Fibroblast of villous mesenchyme (primary cell): ENCODE results near the gene ABHD6. TPM values are rescaled to one million over a fixed set of nuclear protein-coding genes. Genes with fewer than 3 reads are reported as not detected.

Source experiments
- DNase-seq: peaks from one replicate; pipeline ENCODE4 v3.0.0-alpha.2; 2010; ENCODE audit warnings: low read depth
- H3K4me3 ChIP-seq: 2 replicates; pipeline ENCODE4 v1.5.1; 2011; ENCODE audit warnings: low read depth, mild to moderate bottlenecking, low read length
- total RNA-seq: library from RNA; depleted of rRNA; stranded (reverse); fragments of >200 nt; gene quantifications from 2 replicates; pipeline ENCODE4 v1.2.3, GENCODE V29; 2012
- TF ChIP-seq, protein P1 (sequence below): IDR thresholded peaks from 2 replicates; pipeline ENCODE4 v1.5.1; 2012; ENCODE audit warnings: low read depth, mild to moderate bottlenecking, low read length; ENCODE audit not compliant: insufficient read depth

ABHD6 gene
- total RNA-seq, 1 donor: 9.9 TPM

- H3K4me3 ChIP-seq: no peak overlapping the region
- no peak for DNase-seq
- TF ChIP-seq, protein P1, sequence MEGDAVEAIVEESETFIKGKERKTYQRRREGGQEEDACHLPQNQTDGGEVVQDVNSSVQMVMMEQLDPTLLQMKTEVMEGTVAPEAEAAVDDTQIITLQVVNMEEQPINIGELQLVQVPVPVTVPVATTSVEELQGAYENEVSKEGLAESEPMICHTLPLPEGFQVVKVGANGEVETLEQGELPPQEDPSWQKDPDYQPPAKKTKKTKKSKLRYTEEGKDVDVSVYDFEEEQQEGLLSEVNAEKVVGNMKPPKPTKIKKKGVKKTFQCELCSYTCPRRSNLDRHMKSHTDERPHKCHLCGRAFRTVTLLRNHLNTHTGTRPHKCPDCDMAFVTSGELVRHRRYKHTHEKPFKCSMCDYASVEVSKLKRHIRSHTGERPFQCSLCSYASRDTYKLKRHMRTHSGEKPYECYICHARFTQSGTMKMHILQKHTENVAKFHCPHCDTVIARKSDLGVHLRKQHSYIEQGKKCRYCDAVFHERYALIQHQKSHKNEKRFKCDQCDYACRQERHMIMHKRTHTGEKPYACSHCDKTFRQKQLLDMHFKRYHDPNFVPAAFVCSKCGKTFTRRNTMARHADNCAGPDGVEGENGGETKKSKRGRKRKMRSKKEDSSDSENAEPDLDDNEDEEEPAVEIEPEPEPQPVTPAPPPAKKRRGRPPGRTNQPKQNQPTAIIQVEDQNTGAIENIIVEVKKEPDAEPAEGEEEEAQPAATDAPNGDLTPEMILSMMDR: no peak
Observed at GRCh38 chr3:58246148-58247047, 8.8 kb downstream of the ABHD6 start.

DNA sequence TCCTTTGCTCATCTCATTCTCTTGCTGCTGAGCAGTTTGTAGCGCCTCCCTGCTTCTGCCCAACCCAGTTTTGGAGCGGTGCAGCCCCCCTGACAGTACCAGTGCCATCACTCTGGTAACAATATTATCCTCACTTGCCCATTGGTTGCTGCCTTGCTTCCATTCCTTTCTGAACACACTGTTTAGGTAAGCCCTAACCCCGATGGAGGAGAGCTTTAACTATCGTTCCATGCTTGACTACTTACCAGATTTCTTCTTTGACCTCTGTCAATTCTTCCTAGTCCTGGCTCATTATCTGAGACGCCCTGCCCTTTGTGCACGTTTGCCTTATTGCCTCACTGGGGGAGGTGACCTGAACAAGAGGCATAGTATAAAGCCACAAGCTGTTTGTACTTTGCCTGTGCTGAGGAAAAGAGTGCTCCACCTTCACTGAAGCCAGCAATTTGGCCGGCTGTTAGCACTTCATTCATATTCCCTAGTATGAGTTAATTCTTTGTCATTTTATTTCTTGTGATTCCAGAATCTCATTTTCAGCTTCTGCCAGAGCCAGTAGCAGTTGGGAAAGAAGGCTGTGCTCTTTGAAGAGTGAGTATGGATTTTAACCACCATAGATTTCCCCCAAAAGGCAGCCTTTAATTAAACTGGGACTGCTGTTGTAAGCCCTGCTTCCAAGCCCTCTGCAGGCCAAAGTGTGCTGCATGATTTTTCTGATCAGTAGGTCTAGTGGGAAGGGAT is 11.9 kb downstream of the ABHD6 start:
- no peak for DNase-seq
- TF ChIP-seq, protein P1: peak; percentile 23
- H3K4me3 ChIP-seq: no peak overlapping the region

DNA sequence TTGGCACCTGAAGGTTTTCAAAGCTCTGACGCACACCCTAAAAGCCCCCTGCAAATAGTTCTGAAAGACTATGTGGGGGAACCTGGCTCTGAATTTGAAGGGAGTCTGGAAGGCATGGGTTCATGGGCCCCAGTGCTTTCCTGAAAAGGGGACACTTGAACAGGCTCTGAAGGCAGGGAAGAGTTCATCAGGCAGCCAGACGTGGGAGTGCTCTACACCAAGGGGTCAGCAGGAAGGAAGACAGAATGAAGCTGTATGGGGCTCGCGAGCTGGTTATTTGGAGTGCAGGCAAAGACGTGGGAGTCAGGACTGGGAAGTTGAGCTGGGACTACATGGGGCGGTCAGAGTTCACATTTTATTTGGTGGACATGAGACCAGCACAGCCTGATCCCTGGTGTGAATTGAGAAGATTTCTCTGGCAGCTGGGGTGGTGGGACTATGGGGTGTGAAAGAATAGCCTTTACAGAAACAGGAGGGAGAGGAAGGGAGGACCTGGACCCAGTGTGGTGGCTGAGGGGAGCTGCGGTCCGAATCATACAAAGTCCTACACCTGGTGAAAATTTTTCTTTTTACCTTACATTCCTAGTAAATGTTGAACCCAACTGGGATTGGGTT is 12.6 kb downstream of the ABHD6 start:
- H3K4me3 ChIP-seq: no peak overlapping the region
- TF ChIP-seq, protein P1: no peak
- DNase-seq: peak; percentile 44

GRCh38 chr3:58251631-58252035 is 14.0 kb downstream of the ABHD6 start:
- no peak overlapping the region for H3K4me3 ChIP-seq
- TF ChIP-seq, protein P1: no peak
- peak; percentile 69 for DNase-seq

GRCh38 chr3:58254144-58254543 is 16.6 kb downstream of the ABHD6 start:
- no peak for DNase-seq
- TF ChIP-seq, protein P1: no peak

DNA sequence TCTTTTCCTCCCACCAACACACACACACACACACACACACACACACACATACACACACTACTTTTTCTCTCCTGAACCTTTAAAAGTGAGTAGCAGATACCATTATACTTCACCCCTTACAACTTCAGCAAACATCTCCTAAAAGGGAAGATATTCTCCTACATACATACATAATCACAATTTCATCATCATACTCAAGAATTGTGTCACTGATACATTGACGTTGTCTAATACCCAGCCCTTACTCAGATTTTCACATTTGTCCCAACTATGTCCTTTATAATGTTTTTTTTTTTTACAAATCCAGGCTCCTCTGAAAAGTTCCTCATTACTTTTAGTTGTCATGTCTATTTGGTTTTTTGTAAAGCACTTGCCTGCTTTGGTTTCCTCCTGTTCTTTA is 18.5 kb downstream of the ABHD6 start:
- no peak for DNase-seq
- no peak overlapping the region for H3K4me3 ChIP-seq
- TF ChIP-seq, protein P1: no peak

More at GRCh38 chr3:58254144-58254543, 16.6 kb downstream of the ABHD6 start:
- H3K4me3 ChIP-seq: no peak overlapping the region
